ENCODE results near the gene BRIX1.

- TF ChIP-seq EZH2phosphoT487 (IDR thresholded peaks at IDR 0.05; ENCODE audit: unreplicated experiment) (no peak), ZNF331 (CRISPR knock-in tag; IDR thresholded peaks at IDR 0.05; ENCODE audit: low read depth) (no peak), EZH2 (IDR thresholded peaks at IDR 0.05; ENCODE audit: low read depth, unreplicated experiment) (no peak), POLR2AphosphoS5 (IDR thresholded peaks at IDR 0.05; ENCODE audit: low read depth) (no peak), REST (IDR thresholded peaks at IDR 0.05; ENCODE audit: unreplicated experiment) (no peak), ZNF462 (CRISPR knock-in tag; IDR thresholded peaks at IDR 0.05) (no peak), CREB1 (CRISPR knock-in tag; IDR thresholded peaks at IDR 0.05; ENCODE audit: low read depth) (no peak), ZNF114 (CRISPR knock-in tag; IDR thresholded peaks at IDR 0.05) (no peak), NANOG (IDR thresholded peaks at IDR 0.05; ENCODE audit: borderline replicate concordance) (no peak), JUNB (IDR thresholded peaks at IDR 0.05; ENCODE audit: unreplicated experiment) (no peak), STAT1 (IDR thresholded peaks at IDR 0.05; ENCODE audit: unreplicated experiment) (no peak)
- TF ChIP-seq, protein P1, sequence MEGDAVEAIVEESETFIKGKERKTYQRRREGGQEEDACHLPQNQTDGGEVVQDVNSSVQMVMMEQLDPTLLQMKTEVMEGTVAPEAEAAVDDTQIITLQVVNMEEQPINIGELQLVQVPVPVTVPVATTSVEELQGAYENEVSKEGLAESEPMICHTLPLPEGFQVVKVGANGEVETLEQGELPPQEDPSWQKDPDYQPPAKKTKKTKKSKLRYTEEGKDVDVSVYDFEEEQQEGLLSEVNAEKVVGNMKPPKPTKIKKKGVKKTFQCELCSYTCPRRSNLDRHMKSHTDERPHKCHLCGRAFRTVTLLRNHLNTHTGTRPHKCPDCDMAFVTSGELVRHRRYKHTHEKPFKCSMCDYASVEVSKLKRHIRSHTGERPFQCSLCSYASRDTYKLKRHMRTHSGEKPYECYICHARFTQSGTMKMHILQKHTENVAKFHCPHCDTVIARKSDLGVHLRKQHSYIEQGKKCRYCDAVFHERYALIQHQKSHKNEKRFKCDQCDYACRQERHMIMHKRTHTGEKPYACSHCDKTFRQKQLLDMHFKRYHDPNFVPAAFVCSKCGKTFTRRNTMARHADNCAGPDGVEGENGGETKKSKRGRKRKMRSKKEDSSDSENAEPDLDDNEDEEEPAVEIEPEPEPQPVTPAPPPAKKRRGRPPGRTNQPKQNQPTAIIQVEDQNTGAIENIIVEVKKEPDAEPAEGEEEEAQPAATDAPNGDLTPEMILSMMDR (conservative IDR thresholded peaks at IDR 0.05; ENCODE audit: low read depth in 2 of 2): no peak
- TF ChIP-seq, protein P2, sequence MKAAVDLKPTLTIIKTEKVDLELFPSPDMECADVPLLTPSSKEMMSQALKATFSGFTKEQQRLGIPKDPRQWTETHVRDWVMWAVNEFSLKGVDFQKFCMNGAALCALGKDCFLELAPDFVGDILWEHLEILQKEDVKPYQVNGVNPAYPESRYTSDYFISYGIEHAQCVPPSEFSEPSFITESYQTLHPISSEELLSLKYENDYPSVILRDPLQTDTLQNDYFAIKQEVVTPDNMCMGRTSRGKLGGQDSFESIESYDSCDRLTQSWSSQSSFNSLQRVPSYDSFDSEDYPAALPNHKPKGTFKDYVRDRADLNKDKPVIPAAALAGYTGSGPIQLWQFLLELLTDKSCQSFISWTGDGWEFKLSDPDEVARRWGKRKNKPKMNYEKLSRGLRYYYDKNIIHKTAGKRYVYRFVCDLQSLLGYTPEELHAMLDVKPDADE (IDR thresholded peaks at IDR 0.05): no peak
These were observed 48.5 kb upstream of the BRIX1 start for GRCh38 chr5:34866989-34867471.
